Esophagus squamous epithelium (tissue), 4 donors: ENCODE measurements around the gene RIN3.

Source experiments
- CTCF ChIP-seq, 6 experiments: fragments of 450-650 bp in 4 of 6; fragments of 200-600 bp in 2 of 6; sonication (generic) in 2 of 6; IDR thresholded peaks; one replicate each; pipeline ENCODE4 v1.5.1; 2016 to 2019; ENCODE audit warnings: antibody characterized with exemption in 6 of 6, mild to moderate bottlenecking in 4 of 6, moderate library complexity in 4 of 6
- POLR2A ChIP-seq, 4 donors: fragments of 450-650 bp; IDR thresholded peaks; one replicate each; pipeline ENCODE4 v1.6.1; 2017; ENCODE audit warnings: antibody characterized with exemption in 4 of 4, mild to moderate bottlenecking in 4 of 4, moderate library complexity in 3 of 4

GRCh38 chr14:92579244-92579936 is 65.8 kb downstream of the RIN3 start:
- TF ChIP-seq CTCF (IDR thresholded peaks at IDR 0.05), result no peak
- TF ChIP-seq POLR2A (IDR thresholded peaks at IDR 0.05), result no peak
